HEK293 (cell line): ENCODE measurements around the gene SPINT4.
"Not testable (repeated sequence)": the region's sequence is repeated elsewhere in the genome, so short reads cannot be mapped to it uniquely, and the experiment has no call there.

Experiments used
- TCF7L2 ChIP-seq: IDR thresholded peaks from 2 replicates; pipeline ENCODE4 v1.6.1; 2011; ENCODE audit warnings: low read depth, mild to moderate bottlenecking, inconsistent platforms, low read length, moderate library complexity, borderline replicate concordance
- ZNF121 ChIP-seq: fragments of 450-650 bp; formaldehyde crosslinking; IDR thresholded peaks from 2 replicates; pipeline ENCODE4 v1.5.1; 2016; ENCODE audit warnings: missing biosample characterization, missing genetic modification characterization
- ZNF146 ChIP-seq: fragments of 450-650 bp; formaldehyde crosslinking; IDR thresholded peaks from 2 replicates; pipeline ENCODE4 v1.5.1; 2016; ENCODE audit warnings: missing biosample characterization, missing genetic modification characterization
- ZNF274 ChIP-seq, 2 experiments: fragments of 200-500 bp in 1 of 2; fragments of 450-650 bp in 1 of 2; sonication (Bioruptor generic) in 1 of 2; formaldehyde crosslinking in 1 of 2; IDR thresholded peaks; 2 replicates each; pipeline versions ENCODE4 v1.5.1 to v1.6.1; 2014 to 2016; ENCODE audit warnings: borderline replicate concordance in 1 of 2, inconsistent platforms in 1 of 2, low read length in 1 of 2, missing biosample characterization in 1 of 2, missing genetic modification characterization in 1 of 2
- ZNF335 ChIP-seq: fragments of 450-650 bp; formaldehyde crosslinking; conservative IDR thresholded peaks from 2 replicates; pipeline ENCODE4 v1.5.1; 2016; ENCODE audit warnings: missing biosample characterization, missing genetic modification characterization
- ZNF544 ChIP-seq: fragments of 450-650 bp; formaldehyde crosslinking; IDR thresholded peaks from 2 replicates; pipeline ENCODE4 v1.5.0; 2017; ENCODE audit warnings: missing biosample characterization, missing genetic modification characterization
- ZNF596 ChIP-seq: fragments of 450-650 bp; IDR thresholded peaks from 2 replicates; pipeline ENCODE4 v1.5.0; 2018; ENCODE audit warnings: missing biosample characterization, mild to moderate bottlenecking, missing genetic modification characterization, moderate library complexity
- ZNF777 ChIP-seq: fragments of 450-650 bp; formaldehyde crosslinking; IDR thresholded peaks from 2 replicates; pipeline ENCODE4 v1.5.1; 2017; ENCODE audit warnings: missing biosample characterization, missing genetic modification characterization, borderline replicate concordance
- ZNF830 ChIP-seq: fragments of 450-650 bp; IDR thresholded peaks from 2 replicates; pipeline ENCODE4 v1.5.0; 2018; ENCODE audit warnings: missing biosample characterization, missing genetic modification characterization, low read depth, mild to moderate bottlenecking, moderate library complexity
- TF ChIP-seq, protein P1 (sequence below): fragments of 450-650 bp; formaldehyde crosslinking; IDR thresholded peaks from 2 replicates; pipeline ENCODE4 v1.5.1; 2016; ENCODE audit warnings: missing biosample characterization, missing genetic modification characterization
- TF ChIP-seq, protein P2 (sequence below): sonication (generic); formaldehyde crosslinking; IDR thresholded peaks from 2 replicates; pipeline ENCODE4 v1.8.1; 2022; ENCODE audit warnings: mild to moderate bottlenecking, moderate library complexity, missing genetic modification reagents

DNA sequence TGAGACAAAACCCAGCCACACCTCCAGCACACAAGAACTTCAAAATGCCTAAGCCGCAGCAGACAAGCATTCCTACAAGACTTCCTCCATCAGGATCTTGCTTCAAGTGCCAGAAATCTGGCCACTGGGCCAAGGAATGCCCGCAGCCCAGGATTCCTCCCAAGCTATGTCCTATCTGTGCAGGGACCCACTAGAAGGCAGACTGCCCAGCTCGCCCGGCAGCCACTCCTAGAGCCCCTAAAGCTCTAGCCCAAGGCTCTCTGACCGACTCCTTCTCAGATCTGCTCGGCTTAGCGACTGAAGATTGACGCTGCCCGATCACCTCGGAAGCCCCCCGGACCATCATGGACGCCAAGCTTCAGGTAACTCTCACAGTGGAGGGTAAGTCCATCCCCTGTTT is 39.8 kb downstream of the SPINT4 start:
- not testable (repeated sequence) for TF ChIP-seq ZNF335 (tag by site-specific recombination); ZNF146; ZNF830; TCF7L2; ZNF777; ZNF596 (tag by site-specific recombination); ZNF544 (tag by site-specific recombination); ZNF121 (tag by site-specific recombination); ZNF274 (IDR thresholded peaks at IDR 0.05; ENCODE audit: low read length); ZNF274 (tag by site-specific recombination; IDR thresholded peaks at IDR 0.05; ENCODE audit: borderline replicate concordance)
- TF ChIP-seq, protein P1, sequence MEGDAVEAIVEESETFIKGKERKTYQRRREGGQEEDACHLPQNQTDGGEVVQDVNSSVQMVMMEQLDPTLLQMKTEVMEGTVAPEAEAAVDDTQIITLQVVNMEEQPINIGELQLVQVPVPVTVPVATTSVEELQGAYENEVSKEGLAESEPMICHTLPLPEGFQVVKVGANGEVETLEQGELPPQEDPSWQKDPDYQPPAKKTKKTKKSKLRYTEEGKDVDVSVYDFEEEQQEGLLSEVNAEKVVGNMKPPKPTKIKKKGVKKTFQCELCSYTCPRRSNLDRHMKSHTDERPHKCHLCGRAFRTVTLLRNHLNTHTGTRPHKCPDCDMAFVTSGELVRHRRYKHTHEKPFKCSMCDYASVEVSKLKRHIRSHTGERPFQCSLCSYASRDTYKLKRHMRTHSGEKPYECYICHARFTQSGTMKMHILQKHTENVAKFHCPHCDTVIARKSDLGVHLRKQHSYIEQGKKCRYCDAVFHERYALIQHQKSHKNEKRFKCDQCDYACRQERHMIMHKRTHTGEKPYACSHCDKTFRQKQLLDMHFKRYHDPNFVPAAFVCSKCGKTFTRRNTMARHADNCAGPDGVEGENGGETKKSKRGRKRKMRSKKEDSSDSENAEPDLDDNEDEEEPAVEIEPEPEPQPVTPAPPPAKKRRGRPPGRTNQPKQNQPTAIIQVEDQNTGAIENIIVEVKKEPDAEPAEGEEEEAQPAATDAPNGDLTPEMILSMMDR, result not testable (repeated sequence)
- TF ChIP-seq, protein P2, sequence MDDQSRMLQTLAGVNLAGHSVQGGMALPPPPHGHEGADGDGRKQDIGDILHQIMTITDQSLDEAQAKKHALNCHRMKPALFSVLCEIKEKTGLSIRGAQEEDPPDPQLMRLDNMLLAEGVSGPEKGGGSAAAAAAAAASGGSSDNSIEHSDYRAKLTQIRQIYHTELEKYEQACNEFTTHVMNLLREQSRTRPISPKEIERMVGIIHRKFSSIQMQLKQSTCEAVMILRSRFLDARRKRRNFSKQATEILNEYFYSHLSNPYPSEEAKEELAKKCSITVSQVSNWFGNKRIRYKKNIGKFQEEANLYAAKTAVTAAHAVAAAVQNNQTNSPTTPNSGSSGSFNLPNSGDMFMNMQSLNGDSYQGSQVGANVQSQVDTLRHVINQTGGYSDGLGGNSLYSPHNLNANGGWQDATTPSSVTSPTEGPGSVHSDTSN (CRISPR knock-in tag), result not testable (repeated sequence)
